Measurements from ENCODE around the gene TRAF3IP3. TPM values are rescaled to one million over a fixed set of nuclear protein-coding genes. Genes with fewer than 3 reads are reported as not detected.

The TRAF3IP3 gene
- polyA plus RNA-seq, 1 experiment: not detected

DNA sequence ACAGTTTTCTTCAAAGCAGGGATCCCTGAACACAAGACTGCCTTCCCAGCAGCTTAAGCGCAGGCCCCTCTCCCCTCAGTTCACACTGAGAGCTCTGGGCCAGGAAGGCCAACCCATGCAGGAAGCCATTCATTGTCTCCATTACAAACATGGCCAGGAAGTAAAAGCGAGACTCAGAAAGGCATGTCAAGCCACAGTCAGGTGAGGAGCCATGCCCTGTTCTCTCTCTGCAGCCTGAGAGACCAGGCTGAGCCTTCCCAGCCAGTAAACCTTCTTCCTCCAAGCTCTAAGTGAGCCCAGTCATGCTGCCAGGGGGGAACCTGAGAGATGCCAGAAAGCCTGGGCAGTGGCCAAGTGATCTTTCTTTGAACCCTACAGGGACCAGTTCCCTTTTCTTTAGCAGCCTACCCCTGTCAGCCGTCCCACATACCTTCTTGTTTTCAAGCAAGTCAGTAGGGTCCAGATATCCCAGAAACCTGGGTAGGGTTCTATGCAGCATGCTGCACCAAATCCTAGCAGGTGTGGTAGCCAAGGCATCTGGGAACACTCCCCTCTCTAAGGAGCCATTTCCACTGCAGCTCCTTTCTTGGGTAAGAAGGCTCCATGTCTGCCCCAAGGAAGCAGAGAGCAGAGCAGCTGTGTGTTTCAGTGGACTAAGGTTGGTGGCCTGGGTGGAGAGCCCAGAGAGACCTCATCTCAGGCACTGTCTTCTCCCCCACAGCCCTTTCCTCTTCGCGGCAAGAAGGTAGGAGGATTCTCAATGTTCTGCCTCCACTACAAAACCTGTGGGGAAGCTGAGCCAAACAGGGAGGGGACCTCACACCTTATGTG lies 977 bp downstream of the TRAF3IP3 start:
- CTCF ChIA-PET: interaction anchor here (1.3 to 3.3 kb wide), 2 partner anchors 8 to 30 kb away, joined by 3 to 11 read pairs; no protein-coding TSS in a partner anchor
- peaks cover 2% of the 10 kb centered on the region; the same call in 1 of the 2 replicates for H3K27me3 ChIP-seq (ENCODE audit: control insufficient read depth, insufficient read depth, low read length)
- H3K4me3 ChIP-seq (ENCODE audit: low read depth, low read length): no peak overlapping the region
- TF ChIP-seq, protein P1, sequence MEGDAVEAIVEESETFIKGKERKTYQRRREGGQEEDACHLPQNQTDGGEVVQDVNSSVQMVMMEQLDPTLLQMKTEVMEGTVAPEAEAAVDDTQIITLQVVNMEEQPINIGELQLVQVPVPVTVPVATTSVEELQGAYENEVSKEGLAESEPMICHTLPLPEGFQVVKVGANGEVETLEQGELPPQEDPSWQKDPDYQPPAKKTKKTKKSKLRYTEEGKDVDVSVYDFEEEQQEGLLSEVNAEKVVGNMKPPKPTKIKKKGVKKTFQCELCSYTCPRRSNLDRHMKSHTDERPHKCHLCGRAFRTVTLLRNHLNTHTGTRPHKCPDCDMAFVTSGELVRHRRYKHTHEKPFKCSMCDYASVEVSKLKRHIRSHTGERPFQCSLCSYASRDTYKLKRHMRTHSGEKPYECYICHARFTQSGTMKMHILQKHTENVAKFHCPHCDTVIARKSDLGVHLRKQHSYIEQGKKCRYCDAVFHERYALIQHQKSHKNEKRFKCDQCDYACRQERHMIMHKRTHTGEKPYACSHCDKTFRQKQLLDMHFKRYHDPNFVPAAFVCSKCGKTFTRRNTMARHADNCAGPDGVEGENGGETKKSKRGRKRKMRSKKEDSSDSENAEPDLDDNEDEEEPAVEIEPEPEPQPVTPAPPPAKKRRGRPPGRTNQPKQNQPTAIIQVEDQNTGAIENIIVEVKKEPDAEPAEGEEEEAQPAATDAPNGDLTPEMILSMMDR (IDR thresholded peaks at IDR 0.05; ENCODE audit: insufficient read depth, low read depth, low read length): no peak
- POLR2A ChIA-PET: no interaction called here
- DNase-seq (ENCODE audit: low read depth): no peak
- no peaks in the 10 kb centered on the region for H3K36me3 ChIP-seq (ENCODE audit: control insufficient read depth, insufficient read depth, low read length)

GRCh38 chr1:209758400-209758799 lies 2.5 kb downstream of the TRAF3IP3 start:
- peaks cover 2% of the 10 kb centered on the region; the same call in 1 of the 2 replicates for H3K27me3 ChIP-seq (ENCODE audit: control insufficient read depth, insufficient read depth, low read length)
- CTCF ChIA-PET: interaction anchor here (3.3 kb wide), 1 partner anchor 10 kb away, joined by 11 read pairs; no protein-coding TSS in a partner anchor
- DNase-seq (ENCODE audit: low read depth): no peak
- H3K4me3 ChIP-seq (ENCODE audit: low read depth, low read length): no peak overlapping the region
- TF ChIP-seq, protein P1 (IDR thresholded peaks at IDR 0.05; ENCODE audit: insufficient read depth, low read depth, low read length): no peak
- H3K36me3 ChIP-seq (ENCODE audit: control insufficient read depth, insufficient read depth, low read length): no peaks in the 10 kb centered on the region
- POLR2A ChIA-PET: no interaction called here

DNA sequence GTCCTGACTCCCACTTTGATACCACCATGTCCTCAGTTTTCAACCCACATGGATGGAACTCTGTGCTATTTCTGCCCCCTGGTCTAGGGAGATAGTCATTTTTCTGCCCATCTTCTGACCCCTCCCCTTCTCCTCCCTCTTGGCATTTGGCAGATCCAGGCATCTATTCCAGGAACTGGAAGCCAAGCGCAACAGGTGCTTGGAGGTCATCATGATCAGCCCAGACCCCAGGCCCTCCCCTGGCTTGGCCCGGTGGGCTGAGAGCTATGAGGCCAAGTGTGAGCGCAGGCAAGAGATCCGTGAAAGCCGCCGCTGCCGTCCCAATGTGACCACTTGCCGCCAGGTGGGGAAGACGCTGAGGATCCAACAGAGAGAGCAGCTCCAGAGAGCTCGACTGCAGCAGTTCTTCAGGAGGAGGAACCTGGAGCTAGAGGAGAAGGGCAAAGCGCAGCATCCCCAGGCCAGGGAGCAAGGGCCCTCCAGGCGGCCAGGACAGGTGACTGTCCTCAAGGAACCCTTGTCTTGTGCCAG lies 4.0 kb downstream of the TRAF3IP3 start:
- CTCF ChIA-PET: interaction anchor here (0.8 to 3.6 kb wide), 3 partner anchors 12 to 654 kb away, joined by 3 to 14 read pairs (median 4); no protein-coding TSS in a partner anchor
- no peak for DNase-seq (ENCODE audit: low read depth)

GRCh38 chr1:209761011-209761635 lies 5.3 kb downstream of the TRAF3IP3 start:
- POLR2A ChIA-PET: no interaction called here
- CTCF ChIA-PET: interaction anchor here (1.1 to 3.6 kb wide), 2 partner anchors 13 to 14 kb away, joined by 4 to 14 read pairs; no protein-coding TSS in a partner anchor
- TF ChIP-seq, protein P1 (IDR thresholded peaks at IDR 0.05; ENCODE audit: insufficient read depth, low read depth, low read length): no peak
- no peak for DNase-seq (ENCODE audit: low read depth)
- Histone ChIP-seq H3K27me3 (ENCODE audit: control insufficient read depth, insufficient read depth, low read length) (peaks cover 2% of the 10 kb centered on the region), H3K4me3 (ENCODE audit: low read depth, low read length) (no peak overlapping the region), H3K36me3 (ENCODE audit: control insufficient read depth, insufficient read depth, low read length) (no peaks in the 10 kb centered on the region)

More for the DNA sequence above, 4.0 kb downstream of the TRAF3IP3 start:
- no peak overlapping the region for H3K4me3 ChIP-seq (ENCODE audit: low read depth, low read length)
- TF ChIP-seq, protein P1 (IDR thresholded peaks at IDR 0.05; ENCODE audit: insufficient read depth, low read depth, low read length): no peak
- POLR2A ChIA-PET: interaction anchor here (0.6 kb wide), 1 partner anchor 72 kb away, joined by 4 read pairs; no protein-coding TSS in a partner anchor
- H3K27me3 ChIP-seq (ENCODE audit: control insufficient read depth, insufficient read depth, low read length): peaks cover 2% of the 10 kb centered on the region; the same call in 1 of the 2 replicates
- no peaks in the 10 kb centered on the region for H3K36me3 ChIP-seq (ENCODE audit: control insufficient read depth, insufficient read depth, low read length)

- H3K27me3 ChIP-seq (ENCODE audit: control insufficient read depth, insufficient read depth, low read length): no peaks in the 10 kb centered on the region; the same call in 1 of the 2 replicates
- no peaks in the 10 kb centered on the region for H3K36me3 ChIP-seq (ENCODE audit: control insufficient read depth, insufficient read depth, low read length)
- TF ChIP-seq, protein P1 (IDR thresholded peaks at IDR 0.05; ENCODE audit: insufficient read depth, low read depth, low read length): no peak
- ChIA-PET CTCF (interaction anchor here (1.1 to 1.6 kb wide), 2 partner anchors 9 to 18 kb away, joined by 6 to 7 read pairs; no protein-coding TSS in a partner anchor), POLR2A (no interaction called here)
- no peak overlapping the region for H3K4me3 ChIP-seq (ENCODE audit: low read depth, low read length)
- no peak for DNase-seq (ENCODE audit: low read depth)
These were observed 10.2 kb downstream of the TRAF3IP3 start for GRCh38 chr1:209766051-209766450.

All from BJ (cell line).